A204.1 (cell line): ENCODE data around the gene CHD5.

Experiments
- FAIRE-seq: peaks from 2 replicates; lab custom pipeline; 2012; peaks lifted over from hg19 to GRCh38; lab: Jason Lieb, UNC

The CHD5 gene

DNA sequence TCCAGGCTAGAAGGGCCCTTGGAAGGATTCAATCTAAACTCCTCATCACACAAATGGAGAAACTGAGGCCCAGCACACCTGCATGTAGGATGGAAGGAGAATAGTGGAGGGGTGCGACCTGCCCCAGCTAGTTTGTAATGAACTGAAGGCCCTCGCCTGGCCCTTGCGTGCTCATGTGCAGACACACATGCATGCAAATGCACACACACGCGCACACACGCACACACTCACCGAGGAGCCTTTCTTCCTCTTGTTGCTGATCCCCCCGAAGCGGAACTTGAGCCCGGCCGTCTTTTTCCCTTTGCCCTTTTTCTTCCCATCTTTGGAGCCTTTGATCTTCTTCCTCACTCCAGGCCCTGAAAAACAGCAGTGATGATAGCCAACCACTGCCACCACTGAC, 27.9 kb downstream of the CHD5 start:
- FAIRE-seq = no peak

GRCh38 chr1:6151291-6151822, 28.8 kb downstream of the CHD5 start:
- no peak for FAIRE-seq

- FAIRE-seq = no peak
Observed at GRCh38 chr1:6150006-6150938, 29.8 kb downstream of the CHD5 start.

DNA sequence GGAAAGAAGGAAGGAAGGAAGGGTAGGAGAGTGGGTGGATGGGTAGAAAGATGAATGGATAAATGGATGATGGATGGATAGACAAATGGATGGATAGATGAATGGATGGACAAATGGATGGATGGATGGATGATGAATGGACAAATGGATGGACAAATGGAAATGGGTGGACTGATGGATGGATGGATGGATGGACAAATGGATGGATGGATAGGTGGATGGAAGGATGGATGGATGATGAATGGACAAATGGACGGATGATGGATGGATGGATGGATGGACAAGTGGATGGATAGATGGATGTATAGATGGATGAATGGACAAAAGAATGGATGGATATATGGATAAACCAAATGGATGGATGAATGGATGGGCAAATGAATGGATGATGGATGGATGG, 30.5 kb downstream of the CHD5 start:
- FAIRE-seq = no peak

DNA sequence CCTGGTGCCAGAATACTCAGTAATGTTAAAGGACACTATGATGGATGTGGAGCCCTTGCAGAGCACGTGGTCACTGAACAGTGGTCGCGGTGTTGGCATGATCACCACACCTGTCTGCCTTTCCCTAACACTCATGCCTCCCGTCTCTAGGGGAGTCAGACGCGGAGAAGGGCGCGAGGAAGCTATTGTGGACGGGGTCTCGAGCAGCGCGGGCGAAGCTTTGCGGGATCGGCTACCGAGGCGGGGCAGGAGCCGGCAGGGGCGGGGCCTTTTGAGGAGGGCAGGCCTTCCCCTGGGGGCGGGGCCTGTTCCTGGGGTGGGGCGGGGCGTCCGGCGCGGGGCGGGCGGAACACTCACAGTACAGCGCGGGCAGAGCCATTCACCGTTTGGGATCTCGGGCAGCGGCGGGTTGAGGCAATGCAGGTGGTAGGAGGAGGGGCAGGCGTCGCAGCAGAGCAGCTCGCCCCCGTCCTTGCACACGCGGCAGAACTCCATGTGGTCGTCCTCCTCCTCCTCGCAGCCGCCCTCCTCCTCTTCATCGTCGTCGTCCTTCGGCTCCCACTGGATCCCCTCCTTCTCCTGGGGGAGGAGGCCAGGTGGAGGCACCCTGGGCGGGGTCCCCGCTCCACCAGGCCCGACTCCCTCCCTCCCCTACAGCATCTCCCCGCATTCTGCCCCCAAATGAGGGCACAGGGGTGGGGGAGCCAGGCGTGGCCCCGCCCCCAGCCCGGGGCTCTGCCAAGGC, 31.5 kb downstream of the CHD5 start:
- no peak for FAIRE-seq

GRCh38 chr1:6145864-6146410, 34.2 kb downstream of the CHD5 start:
- no peak for FAIRE-seq

DNA sequence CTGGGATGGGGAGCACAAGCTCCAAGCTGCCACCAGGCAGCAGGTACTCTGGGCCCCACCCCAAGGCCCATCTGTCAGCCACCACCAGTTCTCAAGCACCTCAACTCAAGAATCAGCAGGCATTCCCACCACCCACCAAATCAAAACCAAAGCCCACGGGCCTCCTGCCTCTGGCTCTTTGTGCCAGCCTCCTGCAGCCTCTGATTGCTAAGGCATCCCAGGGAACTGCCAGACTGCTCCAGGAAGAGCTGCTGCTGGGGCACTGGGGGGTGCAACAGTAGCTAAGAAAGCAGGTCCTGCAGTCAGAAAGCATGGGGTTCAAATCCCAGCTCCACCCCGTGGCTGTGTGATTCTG, 34.7 kb downstream of the CHD5 start:
- FAIRE-seq = no peak

DNA sequence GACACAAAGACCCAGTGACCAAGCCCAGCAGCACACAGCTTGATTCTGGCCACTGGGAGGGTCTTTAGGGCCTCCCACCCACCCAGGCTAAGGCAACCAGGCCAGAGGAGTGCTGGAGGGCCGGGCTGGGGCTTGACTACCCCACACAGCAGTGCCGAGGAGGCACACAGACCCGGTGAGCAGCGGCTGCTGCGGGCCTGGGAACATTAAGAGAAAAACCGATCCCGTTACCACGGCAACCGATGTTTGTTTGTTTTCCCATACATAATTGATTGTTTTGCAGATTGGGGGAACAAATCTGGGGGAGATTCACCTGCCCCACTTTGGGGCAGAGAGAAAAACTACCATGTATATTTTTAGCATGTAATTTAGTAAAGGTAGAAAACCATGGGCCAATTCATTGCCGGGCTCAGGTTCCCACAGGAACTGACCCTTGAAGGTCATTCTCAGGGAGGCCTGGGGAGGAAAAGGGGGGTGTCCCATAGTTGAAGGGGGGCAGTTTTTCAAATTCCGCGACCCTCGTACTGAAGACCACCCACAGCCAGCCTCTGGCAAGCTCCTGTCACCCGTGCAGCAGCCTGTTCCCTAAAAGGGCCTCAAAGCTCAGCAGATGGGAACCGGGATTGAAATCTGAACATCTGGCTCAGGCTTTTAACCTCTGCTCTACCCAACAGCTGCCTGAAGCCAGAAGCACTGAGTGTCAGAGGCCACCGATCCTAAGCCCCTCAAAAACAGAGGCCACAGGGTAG, 35.3 kb downstream of the CHD5 start:
- FAIRE-seq = no peak

- FAIRE-seq = no peak
Observed at GRCh38 chr1:6144175-6144574, 35.9 kb downstream of the CHD5 start.

DNA sequence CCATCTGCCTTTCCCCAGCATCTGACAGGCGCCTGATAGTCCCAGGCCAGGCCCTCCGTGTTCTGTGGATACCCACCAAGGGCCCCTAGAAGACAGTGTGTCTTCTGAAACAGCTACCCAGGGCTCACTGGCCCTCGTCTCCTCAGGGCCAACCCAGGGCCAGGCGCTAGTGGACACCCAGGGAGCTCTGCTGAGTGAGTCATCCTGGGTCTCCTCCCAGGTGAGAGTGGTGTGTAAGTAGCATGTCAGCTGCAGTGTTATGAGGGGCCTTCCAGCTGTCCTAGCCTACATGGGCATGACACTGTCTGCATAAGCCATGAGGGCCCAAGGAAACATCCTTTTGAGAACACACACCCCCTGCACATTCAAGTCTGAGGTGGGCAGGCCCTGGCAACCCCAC, 36.7 kb downstream of the CHD5 start:
- FAIRE-seq = no peak

DNA sequence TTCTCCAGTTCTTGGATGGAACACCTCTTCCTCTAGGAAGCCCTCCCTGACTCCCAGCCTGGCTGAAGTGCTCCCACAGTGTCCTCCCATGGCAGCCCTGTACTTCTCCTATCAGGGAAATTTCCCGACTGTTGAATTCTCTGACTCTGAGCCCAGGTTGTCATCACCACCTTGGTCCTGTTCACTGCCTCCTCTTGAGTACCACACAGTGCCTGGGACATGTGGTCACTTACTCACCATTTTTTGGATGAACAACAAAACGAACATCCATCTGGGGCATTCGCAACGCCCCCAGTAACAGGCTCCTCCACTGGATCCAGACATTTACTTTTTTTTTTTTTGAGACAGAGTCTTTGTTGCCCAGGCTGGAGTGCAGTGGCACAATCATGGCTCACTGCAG, 37.4 kb downstream of the CHD5 start:
- FAIRE-seq = no peak

DNA sequence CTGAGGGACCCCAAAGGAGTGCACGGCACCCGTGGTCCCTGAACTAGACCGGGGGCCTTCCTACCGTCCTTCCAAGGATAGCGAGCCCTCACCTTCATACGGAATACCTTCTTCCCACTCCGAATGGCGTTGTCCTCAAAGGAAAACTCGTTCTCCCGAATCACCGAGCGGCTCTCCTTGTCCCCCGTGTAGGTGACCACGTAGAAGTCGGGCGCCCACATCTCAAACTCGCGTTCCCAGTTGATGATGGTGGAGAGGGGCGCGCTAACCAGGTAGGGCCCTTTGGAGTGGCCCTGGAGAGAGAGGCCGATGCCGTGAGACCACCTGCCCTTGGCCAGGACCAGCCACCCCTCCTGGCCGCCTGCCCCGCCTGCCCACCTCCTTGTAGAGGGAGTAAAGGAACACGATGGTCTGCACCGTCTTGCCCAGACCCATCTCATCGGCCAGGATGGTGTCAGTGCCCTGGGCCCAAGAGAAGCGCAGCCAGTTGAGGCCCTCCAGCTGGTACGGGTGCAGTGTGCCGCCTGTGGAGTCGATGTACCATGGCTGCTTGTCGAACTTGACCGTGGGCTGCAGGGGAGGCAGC, 38.0 kb downstream of the CHD5 start:
- FAIRE-seq = no peak

- FAIRE-seq = no peak
Observed at GRCh38 chr1:6141592-6141991, 38.5 kb downstream of the CHD5 start.

- no peak for FAIRE-seq
Observed at GRCh38 chr1:6140413-6140812, 39.7 kb downstream of the CHD5 start.

- FAIRE-seq = no peak
Observed at GRCh38 chr1:6137758-6138157, 42.4 kb downstream of the CHD5 start.

GRCh38 chr1:6136516-6137220, 43.5 kb downstream of the CHD5 start:
- FAIRE-seq = no peak

DNA sequence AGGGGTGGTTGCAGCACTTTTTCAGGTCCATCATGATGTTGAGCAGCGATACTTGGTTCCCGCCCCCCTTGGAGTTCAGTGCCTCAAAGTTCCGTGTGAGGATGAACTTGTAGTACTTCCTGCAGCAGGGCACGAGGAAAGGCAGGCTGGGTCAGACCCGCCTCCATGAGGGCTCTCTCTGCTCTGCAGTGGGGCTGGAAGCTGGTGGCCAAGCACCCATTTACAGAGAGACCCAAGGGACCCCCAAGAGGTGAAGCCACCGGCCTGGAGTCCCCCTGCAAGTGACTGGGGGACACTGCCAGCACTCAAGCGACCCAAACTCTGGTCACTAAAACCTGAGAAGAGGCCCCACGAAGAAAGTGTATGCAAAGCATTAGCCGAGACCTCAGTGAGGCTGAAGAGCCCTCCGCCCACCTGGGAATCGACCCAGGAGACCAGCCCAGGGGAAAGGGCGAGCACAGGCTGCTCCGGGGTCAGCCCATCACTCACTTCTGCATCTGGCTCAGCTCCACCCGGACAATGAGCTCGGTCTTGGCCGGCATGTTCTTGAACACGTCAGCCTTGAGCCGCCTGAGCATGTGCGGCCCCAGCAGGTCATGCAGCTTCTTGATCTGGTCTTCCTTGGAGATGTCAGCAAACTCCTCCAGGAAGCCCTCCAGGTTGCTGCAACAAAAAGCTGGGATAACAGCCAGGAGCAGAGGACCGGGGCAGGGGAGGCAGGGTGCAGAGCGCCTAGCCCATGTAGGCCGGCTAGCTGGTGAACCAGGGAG, 45.2 kb downstream of the CHD5 start:
- no peak for FAIRE-seq

DNA sequence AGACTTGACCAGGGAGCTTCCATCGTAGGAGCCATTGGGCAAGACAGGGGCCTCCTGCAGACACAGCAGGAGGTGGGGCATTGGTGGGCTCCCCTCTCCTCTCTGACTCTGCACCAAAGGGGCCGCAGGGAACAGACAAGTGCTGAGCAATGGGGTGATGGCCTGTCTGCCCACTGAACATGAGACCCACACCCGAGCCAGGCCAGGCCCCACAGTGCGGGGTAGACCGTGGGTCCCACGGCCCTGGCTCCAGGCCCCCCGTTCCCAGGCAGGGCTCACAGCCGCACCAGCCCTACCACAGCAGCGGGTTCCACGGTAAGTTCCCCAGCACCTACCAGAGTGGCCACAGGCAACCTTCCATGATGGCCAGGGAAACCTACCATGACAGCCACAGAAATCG, 45.9 kb downstream of the CHD5 start:
- FAIRE-seq = no peak

GRCh38 chr1:6133146-6133895, 46.8 kb downstream of the CHD5 start:
- no peak for FAIRE-seq

DNA sequence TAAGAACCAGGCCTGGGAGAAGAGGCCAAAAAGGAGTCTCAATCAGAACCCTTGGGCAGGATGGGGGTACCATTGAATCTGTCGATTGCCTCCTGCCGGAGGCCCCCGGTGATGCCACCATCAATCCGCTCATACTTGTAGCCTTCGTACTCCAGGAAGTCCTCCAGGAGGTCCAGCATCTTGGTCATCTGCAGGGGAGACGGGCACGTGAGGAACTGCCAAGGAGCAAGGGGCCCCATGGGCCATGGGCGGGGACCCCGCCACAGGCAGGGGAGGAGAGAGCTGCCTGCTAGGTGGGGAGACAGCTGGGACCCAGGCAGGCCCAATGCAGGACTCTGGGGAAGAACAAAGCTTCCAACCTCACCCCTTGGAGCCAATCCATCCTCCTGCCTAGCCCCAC, 48.6 kb downstream of the CHD5 start:
- no peak for FAIRE-seq
